Left kidney (tissue), 8 donors: ENCODE measurements around the gene CCL25. TPM values are rescaled to one million over a fixed set of nuclear protein-coding genes. Genes with fewer than 3 reads are reported as not detected.
"Not testable (repeated sequence)": the region's sequence is repeated elsewhere in the genome, so short reads cannot be mapped to it uniquely, and the experiment has no call there.

Experiments
- DNase-seq: peaks from one replicate; pipeline ENCODE4 v3.0.0-alpha.2; 2013
- long read RNA-seq, 8 donors: transcript quantifications; one replicate each; lab custom pipeline, GENCODE V29; 2026
- polyA plus RNA-seq: library from polyadenylated mRNA; unstranded; fragments of 120-200 nt; gene quantifications from one replicate; pipeline ENCODE4 v1.2.1, GENCODE V29; 2013; ENCODE audit not compliant: insufficient read length

Gene CCL25
- polyA plus RNA-seq: 0.15 TPM
- long read RNA-seq, donor 1: 0 reads
- long read RNA-seq, donor 2: 0 reads
- long read RNA-seq, donor 3: 0 reads
- long read RNA-seq, donor 4: 0 reads
- long read RNA-seq, donor 5: 0 reads
- long read RNA-seq, donor 6: 0 reads
- long read RNA-seq, donor 7: 0 reads
- long read RNA-seq, donor 8: 0 reads

GRCh38 chr19:8052464-8052859 is at the start of gene CCL25:
Gene CCL25, plus strand, starts transcription at chr19:8052760. Its CDS starts 290 bp downstream, at chr19:8053050.
- DNase-seq: no peak

GRCh38 chr19:8004001-8004400 is 48.6 kb upstream of the CCL25 start:
- no peak for DNase-seq

GRCh38 chr19:8004723-8005513 is 47.6 kb upstream of the CCL25 start:
- DNase-seq: no peak

- DNase-seq: peak; percentile 88
These were observed 46.9 kb upstream of the CCL25 start, which contains the start of gene ELAVL1 for GRCh38 chr19:8005534-8006256. Gene ELAVL1, minus strand, starts transcription at chr19:8005641. Its CDS starts 13,826 bp downstream, at chr19:7991815.

GRCh38 chr19:8017808-8018207 is 34.8 kb upstream of the CCL25 start:
- no peak for DNase-seq

GRCh38 chr19:8020681-8021080 is 31.9 kb upstream of the CCL25 start:
- no peak for DNase-seq

- no peak for DNase-seq
These were observed 31.2 kb upstream of the CCL25 start for GRCh38 chr19:8021374-8021773.

- no peak for DNase-seq
These were observed 30.3 kb upstream of the CCL25 start for GRCh38 chr19:8022275-8022674.

- no peak for DNase-seq
These were observed 29.2 kb upstream of the CCL25 start for GRCh38 chr19:8023371-8023770.

GRCh38 chr19:8024256-8024655 is 28.3 kb upstream of the CCL25 start:
- not testable (repeated sequence) for DNase-seq

- no peak for DNase-seq
These were observed 27.2 kb upstream of the CCL25 start for GRCh38 chr19:8025316-8025715.

GRCh38 chr19:8028951-8029491 is 23.5 kb upstream of the CCL25 start:
- peak; percentile 49 for DNase-seq

GRCh38 chr19:8030960-8031359 is 21.6 kb upstream of the CCL25 start:
- DNase-seq: no peak

- DNase-seq: not testable (repeated sequence)
These were observed 19.0 kb upstream of the CCL25 start for GRCh38 chr19:8033287-8034177.

- no peak for DNase-seq
These were observed 18.4 kb upstream of the CCL25 start for GRCh38 chr19:8034178-8034525.

- no peak for DNase-seq
These were observed 16.0 kb upstream of the CCL25 start for GRCh38 chr19:8036434-8037099.

GRCh38 chr19:8038815-8039214 is 13.7 kb upstream of the CCL25 start:
- DNase-seq: no peak

GRCh38 chr19:8039231-8039630 is 13.3 kb upstream of the CCL25 start:
- no peak for DNase-seq

GRCh38 chr19:8041531-8041931 is 11.0 kb upstream of the CCL25 start:
- no peak for DNase-seq

- no peak for DNase-seq
These were observed 9.7 kb upstream of the CCL25 start for GRCh38 chr19:8042900-8043299.

- no peak for DNase-seq
These were observed 8.5 kb upstream of the CCL25 start for GRCh38 chr19:8044018-8044417.
